Osteocyte (in vitro differentiated cells): ENCODE data around the gene DCDC1. TPM values are rescaled to one million over a fixed set of nuclear protein-coding genes. Genes with fewer than 3 reads are reported as not detected.

Experiments used
- DNase-seq: peaks from one replicate; pipeline ENCODE4 v3.0.0; 2021; ENCODE audit warnings: mixed read lengths; ENCODE audit not compliant: unreplicated experiment; ENCODE audit errors: extremely low spot score
- H3K27ac Mint-ChIP-seq: one replicate; pipeline ENCODE4 v1.8.0; 2021; ENCODE audit warnings: mild to moderate bottlenecking, mixed read lengths; ENCODE audit not compliant: unreplicated experiment
- H3K27me3 Mint-ChIP-seq: one replicate; pipeline ENCODE4 v1.8.0; 2021; ENCODE audit warnings: mixed read lengths; ENCODE audit not compliant: unreplicated experiment
- H3K36me3 Mint-ChIP-seq: one replicate; pipeline ENCODE4 v1.8.0; 2021; ENCODE audit warnings: mixed read lengths; ENCODE audit not compliant: unreplicated experiment
- H3K4me1 Mint-ChIP-seq: one replicate; pipeline ENCODE4 v1.8.0; 2021; ENCODE audit warnings: mixed read lengths; ENCODE audit not compliant: unreplicated experiment
- H3K4me3 Mint-ChIP-seq: one replicate; pipeline ENCODE4 v1.8.0; 2021; ENCODE audit warnings: mild to moderate bottlenecking, moderate library complexity, mixed read lengths; ENCODE audit not compliant: unreplicated experiment
- H3K9me3 Mint-ChIP-seq: one replicate; pipeline ENCODE4 v1.8.0; 2021; ENCODE audit warnings: mixed read lengths; ENCODE audit not compliant: unreplicated experiment
- total RNA-seq: library from RNA; stranded (reverse); gene quantifications from 2 replicates; pipeline ENCODE4 v1.2.1, GENCODE V29; 2021
- TF ChIP-seq, protein P1 (sequence below): fragments of 200-600 bp; sonication (generic); IDR thresholded peaks from 2 replicates; pipeline ENCODE4 v1.5.0; 2021; ENCODE audit warnings: antibody characterized with exemption, mild to moderate bottlenecking, moderate library complexity

DCDC1 gene
- total RNA-seq, 1 donor from 2014 or later = not detected

DNA sequence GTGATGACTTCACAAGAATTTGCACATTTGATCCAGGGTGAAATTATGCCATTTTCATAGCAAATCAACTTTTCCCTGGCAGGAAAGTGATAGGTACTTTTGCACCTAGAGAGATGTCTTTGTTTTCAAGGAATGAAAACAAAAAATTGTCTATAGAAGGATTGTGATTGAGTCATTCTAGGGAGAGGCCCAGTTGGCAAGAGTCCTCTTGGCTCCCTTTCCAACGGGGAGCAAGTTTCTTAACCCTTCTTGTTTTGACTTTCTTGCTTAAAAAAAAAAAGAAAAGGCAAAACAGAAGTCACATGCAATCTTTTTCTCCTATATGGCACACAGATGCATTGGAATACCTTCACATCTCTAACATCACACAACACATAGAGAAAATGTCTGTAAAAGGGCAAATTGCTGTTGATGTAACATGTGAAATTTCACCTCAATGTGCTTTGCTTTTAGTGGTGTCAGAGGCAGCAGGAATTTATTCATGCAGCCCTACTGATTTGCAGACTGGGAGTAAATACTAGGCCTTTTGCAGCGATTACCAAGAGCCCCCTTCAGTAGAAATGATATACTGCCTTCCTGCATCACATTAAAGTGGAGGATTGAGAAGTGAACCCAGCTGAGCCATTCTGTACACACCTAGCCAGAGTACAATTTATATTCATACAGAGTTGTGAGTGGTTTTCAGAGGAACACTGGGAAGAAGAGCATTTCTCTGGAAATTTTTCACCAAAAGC, 492.7 kb downstream of the DCDC1 start:
- Mint-ChIP-seq H3K4me3 (no peak overlapping the region), H3K36me3 (no peaks in the 10 kb centered on the region), H3K9me3 (no peaks in the 10 kb centered on the region), H3K4me1 (no peaks in the 10 kb centered on the region), H3K27me3 (no peaks in the 10 kb centered on the region), H3K27ac (no peak overlapping the region)
- TF ChIP-seq, protein P1, sequence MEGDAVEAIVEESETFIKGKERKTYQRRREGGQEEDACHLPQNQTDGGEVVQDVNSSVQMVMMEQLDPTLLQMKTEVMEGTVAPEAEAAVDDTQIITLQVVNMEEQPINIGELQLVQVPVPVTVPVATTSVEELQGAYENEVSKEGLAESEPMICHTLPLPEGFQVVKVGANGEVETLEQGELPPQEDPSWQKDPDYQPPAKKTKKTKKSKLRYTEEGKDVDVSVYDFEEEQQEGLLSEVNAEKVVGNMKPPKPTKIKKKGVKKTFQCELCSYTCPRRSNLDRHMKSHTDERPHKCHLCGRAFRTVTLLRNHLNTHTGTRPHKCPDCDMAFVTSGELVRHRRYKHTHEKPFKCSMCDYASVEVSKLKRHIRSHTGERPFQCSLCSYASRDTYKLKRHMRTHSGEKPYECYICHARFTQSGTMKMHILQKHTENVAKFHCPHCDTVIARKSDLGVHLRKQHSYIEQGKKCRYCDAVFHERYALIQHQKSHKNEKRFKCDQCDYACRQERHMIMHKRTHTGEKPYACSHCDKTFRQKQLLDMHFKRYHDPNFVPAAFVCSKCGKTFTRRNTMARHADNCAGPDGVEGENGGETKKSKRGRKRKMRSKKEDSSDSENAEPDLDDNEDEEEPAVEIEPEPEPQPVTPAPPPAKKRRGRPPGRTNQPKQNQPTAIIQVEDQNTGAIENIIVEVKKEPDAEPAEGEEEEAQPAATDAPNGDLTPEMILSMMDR = no peak
- DNase-seq = no peak

DNA sequence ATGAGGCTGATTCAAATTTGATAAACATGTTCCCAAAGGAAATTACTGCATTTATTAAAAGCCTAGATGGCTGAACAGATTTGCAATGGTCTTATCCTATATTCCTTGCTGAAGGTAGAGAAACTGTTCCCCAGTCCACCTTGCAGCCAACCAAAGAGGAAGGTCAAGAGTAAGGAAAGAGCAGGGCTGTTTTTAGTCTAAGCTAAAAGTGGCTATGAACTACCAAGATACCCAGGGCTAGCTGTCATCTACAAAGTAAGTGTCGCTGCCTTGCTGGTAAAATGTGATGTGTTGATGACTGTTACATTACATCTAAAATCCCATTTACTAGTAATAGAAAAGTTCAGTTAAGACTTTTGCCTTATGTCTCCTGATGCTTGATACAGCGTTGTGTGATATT, 493.3 kb downstream of the DCDC1 start:
- H3K9me3 Mint-ChIP-seq = no peaks in the 10 kb centered on the region
- H3K27me3 Mint-ChIP-seq = no peaks in the 10 kb centered on the region
- no peak overlapping the region for H3K27ac Mint-ChIP-seq
- no peak for DNase-seq
- no peaks in the 10 kb centered on the region for H3K36me3 Mint-ChIP-seq
- no peak overlapping the region for H3K4me3 Mint-ChIP-seq
- TF ChIP-seq, protein P1 = no peak
- H3K4me1 Mint-ChIP-seq = no peaks in the 10 kb centered on the region

DNA sequence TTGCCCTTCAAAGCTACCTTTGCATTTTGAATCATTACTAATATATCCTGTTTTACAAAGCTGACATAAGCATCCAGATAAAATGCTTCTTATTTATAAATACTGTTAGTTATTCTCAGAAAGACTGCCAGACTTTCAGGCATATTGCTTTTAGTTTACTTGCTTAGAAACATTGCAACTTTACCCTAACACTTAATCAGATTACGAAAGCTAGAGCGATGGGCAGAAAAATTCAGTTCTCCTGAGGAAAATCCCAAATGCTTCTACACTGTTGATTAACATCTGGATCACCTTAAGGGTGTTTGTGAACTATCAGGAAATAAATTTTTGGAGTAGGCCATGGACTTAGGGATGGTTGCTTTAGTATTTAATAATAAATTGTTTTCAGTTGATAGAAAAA, 493.7 kb downstream of the DCDC1 start:
- H3K4me3 Mint-ChIP-seq = no peak overlapping the region
- H3K27me3 Mint-ChIP-seq = no peaks in the 10 kb centered on the region
- no peak for DNase-seq
- H3K27ac Mint-ChIP-seq = no peak overlapping the region
- TF ChIP-seq, protein P1 = no peak
- H3K4me1 Mint-ChIP-seq = no peaks in the 10 kb centered on the region
- H3K36me3 Mint-ChIP-seq = no peaks in the 10 kb centered on the region
- H3K9me3 Mint-ChIP-seq = no peaks in the 10 kb centered on the region

DNA sequence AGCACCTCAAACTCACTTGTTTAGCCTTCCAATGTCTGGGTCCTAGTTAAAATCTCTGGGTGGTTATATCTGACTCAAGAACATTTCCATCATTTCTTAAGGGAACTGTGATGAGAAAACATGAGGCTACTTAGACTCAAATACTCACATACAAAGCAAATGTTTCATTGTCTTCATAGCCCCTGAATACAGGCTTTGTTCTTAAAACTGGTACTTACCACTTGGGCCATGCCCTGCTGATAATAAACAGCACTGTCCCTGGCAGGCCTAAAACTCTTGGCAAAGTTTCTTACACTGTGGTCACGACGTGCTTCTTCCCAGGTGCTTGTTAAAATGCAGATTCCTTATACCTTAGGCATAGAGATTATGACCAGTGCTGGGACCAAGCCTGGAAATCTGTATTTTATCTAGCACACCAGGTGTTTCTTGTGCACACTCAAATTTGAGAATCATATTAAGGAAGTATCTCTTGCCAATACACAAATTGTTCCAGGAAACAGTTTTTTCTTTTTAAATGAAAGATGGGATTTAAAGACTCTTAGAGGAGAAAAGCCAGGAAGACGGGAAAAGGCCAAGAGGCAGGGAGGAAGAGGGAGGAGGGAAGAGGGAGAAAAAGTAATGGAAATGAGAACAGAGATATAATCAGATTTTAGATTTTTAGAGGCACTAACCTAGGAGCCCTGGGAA, 495.5 kb downstream of the DCDC1 start:
- no peak for DNase-seq
- TF ChIP-seq, protein P1 = no peak
- Mint-ChIP-seq H3K36me3 (no peaks in the 10 kb centered on the region), H3K27me3 (no peaks in the 10 kb centered on the region), H3K4me1 (no peaks in the 10 kb centered on the region), H3K4me3 (no peak overlapping the region), H3K9me3 (no peaks in the 10 kb centered on the region), H3K27ac (no peak overlapping the region)

DNA sequence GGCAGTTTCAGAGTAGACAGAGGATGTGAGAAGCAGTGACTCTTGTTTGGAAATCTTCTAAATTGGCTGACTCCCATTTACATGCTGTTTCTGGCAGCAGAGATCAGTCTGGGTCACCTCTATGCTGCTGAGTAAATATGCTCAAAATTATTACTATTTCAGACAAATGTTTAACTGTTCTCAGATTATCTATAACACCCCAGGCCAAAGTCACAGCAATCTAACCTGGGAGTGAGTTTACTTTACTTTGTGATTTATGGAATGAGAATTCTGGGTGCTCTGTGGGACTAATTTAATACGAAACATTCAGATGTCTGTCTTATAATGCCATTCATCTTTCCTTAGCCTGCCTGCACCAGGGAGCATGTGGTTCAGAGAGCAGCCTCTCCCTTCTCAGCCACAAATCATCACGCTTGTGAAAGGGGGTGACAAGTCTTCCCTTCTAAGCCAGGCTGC, 500.9 kb downstream of the DCDC1 start:
- H3K27me3 Mint-ChIP-seq = no peaks in the 10 kb centered on the region

More for the DNA sequence above, 500.9 kb downstream of the DCDC1 start:
- no peaks in the 10 kb centered on the region for H3K4me1 Mint-ChIP-seq
- TF ChIP-seq, protein P1 = no peak
- H3K36me3 Mint-ChIP-seq = no peaks in the 10 kb centered on the region
- H3K9me3 Mint-ChIP-seq = no peaks in the 10 kb centered on the region
- no peak overlapping the region for H3K4me3 Mint-ChIP-seq
- no peak overlapping the region for H3K27ac Mint-ChIP-seq
- DNase-seq = no peak
